ENCODE data around the gene RBPJ. TPM values are rescaled to one million over a fixed set of nuclear protein-coding genes. Genes with fewer than 3 reads are reported as not detected.

Gene RBPJ
- total RNA-seq, 4 donors from 2014 or later, result 28.7 to 65.6 (median 37.1) TPM

DNA sequence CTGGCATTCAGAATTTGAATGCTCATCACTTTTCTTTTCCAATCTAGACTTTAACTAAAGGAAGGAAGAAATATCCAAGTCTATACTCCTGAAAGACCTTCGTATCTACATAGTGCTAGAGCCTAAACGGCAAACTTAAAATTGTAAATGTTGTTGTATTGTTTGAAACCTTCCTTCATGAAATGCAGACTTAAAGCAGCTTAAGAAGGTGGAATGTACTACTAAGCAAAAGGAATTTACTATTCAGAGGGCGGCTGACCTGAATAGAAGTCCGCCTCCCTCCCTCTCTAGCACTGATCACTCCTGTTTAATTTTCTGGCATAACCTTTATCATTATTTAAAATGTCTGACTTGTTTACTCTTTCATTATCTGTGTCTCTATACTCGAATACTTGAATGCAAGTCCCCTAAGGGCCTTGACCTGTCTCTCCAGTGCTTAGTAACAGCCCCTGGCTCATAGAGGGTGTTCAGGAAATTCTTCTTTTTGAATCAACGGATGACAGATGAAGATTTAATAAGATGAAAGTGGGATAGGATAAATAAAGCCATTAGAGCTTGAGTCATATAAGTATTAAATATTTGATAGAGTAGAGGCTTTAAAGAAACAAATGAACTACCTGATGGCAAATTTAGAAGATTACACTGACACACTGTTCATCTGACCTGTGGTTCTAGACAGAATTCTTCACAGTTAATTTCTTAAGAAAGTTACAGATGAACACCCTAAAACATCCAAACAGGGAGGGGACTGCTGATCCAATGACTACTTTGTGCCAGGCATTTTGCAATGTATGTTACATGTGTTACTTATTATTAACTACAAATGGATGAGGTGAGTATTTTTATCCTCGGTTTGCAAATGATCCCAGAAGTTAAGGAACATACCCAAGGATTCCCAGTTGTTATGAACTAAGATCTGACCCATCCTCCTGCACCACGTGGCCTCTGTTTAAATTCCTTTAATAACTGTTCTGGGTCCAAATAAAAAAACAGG, 20.2 kb upstream of the RBPJ start:
- H3K9me3 ChIP-seq, result no peaks in the 10 kb centered on the region

GRCh38 chr4:26302031-26302899, 18.5 kb upstream of the RBPJ start:
- intact Hi-C loops (cut with DNase I), result no loop called here
- no peak for DNase-seq
- Histone ChIP-seq H3K4me1 (peaks cover 0 to 24% (median 0%) of the 10 kb centered on the region in 3 donors), H3K36me3 (no peaks in the 10 kb centered on the region), H3K4me3 (no peak overlapping the region), H3K27ac (peak overlapping the region in 1 of 4 donors; percentile 10), H3K27me3 (peaks cover 0 to 5% (median 0%) of the 10 kb centered on the region in 4 donors), H3K9me3 (no peaks in the 10 kb centered on the region)
- TF ChIP-seq CTCF (IDR thresholded peaks at IDR 0.05), result no peak
- no peak for TF ChIP-seq POLR2A (IDR thresholded peaks at IDR 0.05)
- 81 to 87% methylated on average over 5 of the region's 5 CpGs for WGBS, 2 donors

More for the DNA sequence above, 20.2 kb upstream of the RBPJ start:
- Histone ChIP-seq H3K4me1 (peaks cover 0 to 24% (median 0%) of the 10 kb centered on the region in 3 donors), H3K27me3 (peaks cover 0 to 5% (median 0%) of the 10 kb centered on the region in 4 donors), H3K36me3 (no peaks in the 10 kb centered on the region), H3K27ac (peak overlapping the region in 2 of 4 donors; percentile 54 to 72), H3K4me3 (no peak overlapping the region)
- 45 to 68% methylated on average over 8 of the region's 8 CpGs for WGBS, 2 donors
- intact Hi-C loops (cut with DNase I), result no loop called here
- no peak for TF ChIP-seq CTCF (IDR thresholded peaks at IDR 0.05)
- TF ChIP-seq POLR2A (IDR thresholded peaks at IDR 0.05), result no peak
- no peak for DNase-seq

DNA sequence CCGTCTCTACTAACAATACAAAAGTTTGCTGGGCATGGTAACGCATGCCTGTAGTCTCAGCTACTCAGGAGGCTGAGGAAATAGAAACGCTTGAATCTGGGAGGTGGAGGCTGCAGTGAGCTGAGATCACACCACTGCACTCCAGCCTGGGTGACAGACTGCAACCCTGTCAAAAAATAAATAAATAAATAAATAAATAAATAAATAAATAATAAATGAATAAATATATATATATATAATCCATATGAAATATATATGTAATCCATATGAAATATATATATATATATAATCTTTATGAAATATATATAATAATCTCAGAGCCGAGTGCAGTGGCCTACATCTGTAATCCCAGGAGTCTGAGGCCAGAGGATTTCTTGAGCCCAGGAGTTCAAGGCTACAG, 17.8 kb upstream of the RBPJ start:
- Histone ChIP-seq H3K4me3 (no peak overlapping the region), H3K27ac (peak overlapping the region in 1 of 4 donors; percentile 10), H3K36me3 (no peaks in the 10 kb centered on the region), H3K9me3 (no peaks in the 10 kb centered on the region), H3K4me1 (peaks cover 0 to 19% (median 0%) of the 10 kb centered on the region in 3 donors), H3K27me3 (peaks cover 0 to 5% (median 0%) of the 10 kb centered on the region in 4 donors)
- DNase-seq, result no peak
- intact Hi-C loops (cut with DNase I), result no loop called here
- WGBS, 2 donors, result 97% methylated on average over 4 of the region's 4 CpGs
- no peak for TF ChIP-seq POLR2A (IDR thresholded peaks at IDR 0.05)
- no peak for TF ChIP-seq CTCF (IDR thresholded peaks at IDR 0.05)

DNA sequence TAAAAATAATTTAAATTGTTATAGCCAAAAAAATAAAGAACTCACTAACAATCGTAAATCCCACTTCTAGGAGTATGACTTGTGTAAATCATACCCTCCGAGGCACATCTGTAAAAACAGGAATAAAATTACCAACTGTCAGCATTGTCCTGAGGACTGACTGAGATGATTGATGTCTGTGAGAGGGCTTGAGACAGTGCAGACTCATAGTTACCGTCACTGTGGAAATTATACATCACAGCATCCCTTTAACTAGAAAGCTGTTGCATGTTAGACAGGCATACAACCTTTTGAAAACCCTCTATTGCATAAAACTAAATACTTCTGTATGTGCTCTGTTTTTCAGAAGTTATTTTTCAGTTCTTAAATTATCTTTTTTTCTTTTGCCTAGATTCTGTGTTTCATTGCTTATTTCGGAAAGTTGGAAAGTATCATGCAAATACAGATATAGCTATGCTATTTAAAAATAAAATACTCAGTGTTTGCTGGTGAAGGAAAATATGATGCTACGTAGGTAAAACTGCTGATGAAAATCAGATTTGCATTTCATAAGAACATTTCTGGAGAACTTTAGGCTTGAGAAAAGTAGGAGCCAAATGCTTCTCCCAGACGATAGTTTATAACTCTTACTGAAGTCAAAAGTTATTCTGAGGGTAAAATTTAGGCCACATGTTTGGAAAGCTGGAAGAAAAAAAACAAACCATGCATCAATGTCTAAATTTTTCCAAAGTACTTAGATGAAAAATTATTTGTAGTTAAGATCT, 13.6 kb upstream of the RBPJ start:
- WGBS, 2 donors, result 62 to 63% methylated on average over 6 of the region's 6 CpGs
- H3K27ac ChIP-seq, result peak overlapping the region in 3 of 4 donors; percentile 40 to 51 (median 46)
- no peaks in the 10 kb centered on the region for H3K9me3 ChIP-seq
- intact Hi-C loops (cut with DNase I), result no loop called here
- no peaks in the 10 kb centered on the region for H3K4me1 ChIP-seq
- no peak for TF ChIP-seq POLR2A (IDR thresholded peaks at IDR 0.05)
- TF ChIP-seq CTCF (IDR thresholded peaks at IDR 0.05), result no peak
- H3K4me3 ChIP-seq, result no peak overlapping the region
- no peaks in the 10 kb centered on the region for H3K27me3 ChIP-seq
- no peaks in the 10 kb centered on the region for H3K36me3 ChIP-seq
- no peak for DNase-seq

All from esophagus squamous epithelium (tissue), 5 donors.